HK-2 (cell line): Measurements from ENCODE around the gene CACNB3.

Source experiments
- DNase-seq: peaks from one replicate; pipeline ENCODE4 v3.0.0-alpha.2; 2018; ENCODE audit not compliant: unreplicated experiment

Gene CACNB3

GRCh38 chr12:48788854-48789775 lies 29.2 kb upstream of the CACNB3 start, which contains the start of gene ADCY6:
Gene ADCY6 (minus strand): TSS chr12:48789089. CDS start chr12:48783434, 5,655 bp downstream.
- peak; percentile 71 for DNase-seq

- no peak for DNase-seq
These were observed 28.4 kb upstream of the CACNB3 start for GRCh38 chr12:48789858-48790326.

DNA sequence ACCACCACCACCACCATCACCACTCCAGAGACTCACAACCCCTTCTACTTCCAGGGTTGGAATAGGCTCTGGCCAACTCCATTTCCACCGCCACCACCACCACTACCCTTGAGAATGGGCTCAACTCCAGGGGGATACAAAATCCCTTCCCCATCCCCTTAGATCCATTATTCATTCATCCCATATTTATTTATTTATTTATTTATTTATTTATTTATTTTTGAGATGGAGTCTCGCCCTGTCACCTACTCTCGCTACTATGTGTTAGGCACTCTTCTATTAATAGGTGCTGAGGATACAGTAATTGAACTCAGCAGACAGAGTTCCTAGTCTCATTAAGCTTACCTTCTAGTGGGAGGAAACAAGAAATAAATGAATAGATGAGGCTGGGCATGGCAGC lies 24.6 kb upstream of the CACNB3 start:
- no peak for DNase-seq

DNA sequence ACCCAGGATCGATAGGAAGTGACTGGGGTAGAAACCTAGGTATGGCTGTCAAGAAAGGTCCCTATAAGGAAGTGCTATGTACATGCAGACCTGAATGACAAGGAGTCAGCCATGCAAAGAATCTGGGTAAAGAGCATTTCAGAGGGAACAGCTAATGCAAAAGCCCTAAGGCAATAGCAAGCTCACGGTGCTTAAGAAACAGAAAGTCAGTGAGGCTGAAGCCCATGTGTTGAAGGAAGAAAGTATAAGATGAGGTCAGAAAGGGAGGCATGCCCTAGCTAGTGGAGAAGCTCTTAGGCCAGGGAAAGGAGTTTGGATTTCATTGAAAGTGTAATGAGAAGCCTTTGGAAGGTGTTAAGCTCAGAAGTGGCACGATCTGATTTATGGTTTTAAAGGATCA lies 23.4 kb upstream of the CACNB3 start:
- no peak for DNase-seq

GRCh38 chr12:48795550-48796455 lies 22.5 kb upstream of the CACNB3 start:
- DNase-seq: peak; percentile 77

DNA sequence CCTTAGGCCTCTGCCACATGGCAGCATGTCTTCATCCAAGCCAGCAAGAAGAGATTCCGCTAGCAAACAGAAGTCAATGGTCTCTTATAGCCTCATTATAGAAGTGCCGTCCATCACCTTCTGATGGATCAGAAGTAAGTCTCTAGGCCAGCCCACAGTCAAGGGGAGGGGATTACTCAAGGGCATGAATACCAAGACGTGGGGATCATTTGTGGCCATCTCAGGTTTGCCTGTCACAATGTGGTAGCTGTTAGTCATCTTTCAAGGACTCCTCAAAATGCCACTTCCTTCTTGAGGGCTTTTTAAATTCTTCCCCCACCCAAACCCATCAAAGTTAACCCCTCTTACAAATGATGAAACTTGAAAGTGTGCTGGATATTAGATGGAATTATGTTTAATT lies 21.3 kb upstream of the CACNB3 start:
- no peak for DNase-seq

- no peak for DNase-seq
These were observed 17.8 kb upstream of the CACNB3 start for GRCh38 chr12:48800457-48800856.

DNA sequence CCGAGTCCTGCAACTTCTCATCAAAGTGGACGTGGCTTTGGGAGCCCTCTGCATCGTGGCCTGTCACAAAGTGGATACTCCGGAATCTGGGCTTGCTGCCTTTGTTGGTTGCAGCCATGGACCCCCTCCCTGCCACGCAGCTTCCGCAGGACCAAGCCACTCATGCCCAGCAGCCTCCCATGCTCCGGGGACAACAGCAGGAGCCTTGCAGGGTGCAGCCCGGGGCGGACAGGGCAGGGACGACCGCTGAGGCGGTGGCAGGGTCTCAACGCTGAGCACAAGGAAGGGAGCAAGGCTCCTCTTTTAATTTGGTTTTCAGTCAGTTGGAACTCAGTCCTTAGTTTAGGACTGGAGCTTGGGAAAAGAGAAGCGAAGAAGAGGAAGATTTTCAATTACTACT lies 17.3 kb upstream of the CACNB3 start:
- DNase-seq: no peak

GRCh38 chr12:48803675-48804074 lies 14.6 kb upstream of the CACNB3 start:
- DNase-seq: no peak

DNA sequence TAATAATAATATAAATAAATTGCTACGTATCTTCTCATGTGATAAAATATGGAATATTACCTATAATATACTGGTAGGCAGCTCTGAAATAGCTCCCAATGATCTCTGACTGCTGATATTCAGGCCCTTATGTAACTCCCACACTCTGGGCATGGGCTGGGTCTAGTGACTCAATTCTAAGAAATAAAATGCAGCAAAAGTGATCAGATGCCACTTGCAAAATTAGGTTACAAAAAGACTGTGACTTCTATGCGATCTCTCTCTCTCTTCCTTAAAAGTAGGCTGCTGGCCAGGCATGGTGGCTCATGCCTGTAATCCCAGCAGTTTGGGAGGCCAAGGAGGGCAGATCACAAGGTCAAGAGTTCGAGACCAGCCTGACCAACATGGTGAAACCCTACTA lies 10.3 kb upstream of the CACNB3 start:
- no peak for DNase-seq

- no peak for DNase-seq
These were observed 7.3 kb upstream of the CACNB3 start for GRCh38 chr12:48810903-48811431.

GRCh38 chr12:48811437-48812090 lies 6.7 kb upstream of the CACNB3 start:
- DNase-seq: no peak

GRCh38 chr12:48812389-48812788 lies 5.9 kb upstream of the CACNB3 start:
- no peak for DNase-seq

DNA sequence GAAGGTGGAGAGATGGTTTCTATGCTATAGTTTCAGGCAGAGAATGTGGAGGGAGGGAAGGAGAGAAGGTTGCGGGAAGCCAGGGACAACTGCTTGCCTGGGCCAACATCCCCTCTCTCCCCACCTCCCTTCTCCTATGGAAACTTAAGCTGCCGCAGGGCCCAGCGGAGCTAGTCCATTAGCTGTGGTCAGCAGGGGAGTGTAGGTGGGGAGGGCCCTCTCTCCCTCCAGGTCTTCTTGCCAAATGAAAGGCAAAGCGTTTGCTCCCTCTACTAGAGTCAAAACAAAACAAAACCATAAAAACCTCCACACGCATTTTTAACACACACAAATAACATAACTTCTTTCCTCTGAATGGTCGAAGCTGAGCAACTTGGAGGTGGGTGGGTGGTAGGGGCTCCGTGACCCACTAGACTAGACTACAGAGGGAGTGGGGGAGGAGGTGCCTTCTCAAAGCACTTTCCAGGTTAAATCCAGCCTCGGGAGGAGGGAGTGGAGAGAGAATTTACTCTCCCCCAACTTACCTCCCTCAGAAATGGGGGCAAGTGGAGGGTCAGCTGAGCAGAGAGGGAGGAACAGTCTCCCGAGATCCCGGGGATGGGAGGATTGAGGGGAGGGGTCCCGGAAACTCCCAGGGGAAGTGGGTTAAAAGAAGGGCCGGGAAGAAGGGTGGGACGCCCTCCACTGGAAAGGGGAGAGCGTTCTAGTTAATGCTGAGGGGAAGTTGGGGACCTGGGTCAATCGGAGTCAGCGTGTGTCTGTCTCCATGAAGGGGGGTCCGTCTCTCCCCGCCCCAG lies 4.6 kb upstream of the CACNB3 start:
- no peak for DNase-seq

DNA sequence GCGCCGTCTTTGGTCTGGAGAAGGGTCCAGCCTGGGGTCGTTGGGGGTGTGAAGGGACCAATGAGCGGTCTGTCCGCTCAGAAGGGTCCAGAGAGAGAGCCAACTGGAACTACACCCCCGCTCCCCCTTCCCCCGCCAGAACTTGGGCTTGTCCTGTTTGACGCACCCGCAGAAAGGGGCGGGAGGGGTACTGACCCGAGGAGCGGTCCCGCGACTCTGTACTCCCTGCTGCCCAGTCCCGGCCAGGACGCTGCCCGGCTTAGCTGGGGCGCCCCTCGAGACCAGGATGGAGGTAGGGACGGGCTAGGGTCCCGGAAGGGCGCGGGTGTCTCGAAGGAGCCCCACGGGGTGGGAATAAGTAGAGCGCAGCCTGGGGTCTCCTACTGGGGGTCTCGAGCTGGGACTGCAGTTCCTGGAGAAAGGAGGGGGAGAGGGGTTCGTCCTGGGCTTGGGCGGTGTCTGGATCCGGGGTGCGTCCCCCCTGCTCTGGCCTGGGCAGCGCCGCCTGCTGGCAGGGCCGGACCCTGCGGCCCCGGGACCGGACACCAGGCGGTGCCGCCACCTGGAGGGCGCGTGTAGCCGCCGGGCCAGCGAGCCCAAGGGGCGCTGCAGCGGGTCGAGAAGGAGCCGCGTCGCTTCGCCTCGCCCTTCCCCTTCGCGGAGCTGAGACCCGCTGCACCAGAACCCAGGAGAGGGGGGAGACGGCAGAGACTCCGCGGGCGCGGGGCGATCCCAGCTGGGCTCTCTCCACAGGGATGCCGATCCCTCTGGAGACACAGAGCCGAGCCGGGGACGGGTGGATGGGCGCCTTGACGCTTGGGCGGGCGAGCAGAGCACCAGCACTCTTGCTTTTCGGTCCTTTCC lies 3.8 kb upstream of the CACNB3 start:
- peak; percentile 85 for DNase-seq

DNA sequence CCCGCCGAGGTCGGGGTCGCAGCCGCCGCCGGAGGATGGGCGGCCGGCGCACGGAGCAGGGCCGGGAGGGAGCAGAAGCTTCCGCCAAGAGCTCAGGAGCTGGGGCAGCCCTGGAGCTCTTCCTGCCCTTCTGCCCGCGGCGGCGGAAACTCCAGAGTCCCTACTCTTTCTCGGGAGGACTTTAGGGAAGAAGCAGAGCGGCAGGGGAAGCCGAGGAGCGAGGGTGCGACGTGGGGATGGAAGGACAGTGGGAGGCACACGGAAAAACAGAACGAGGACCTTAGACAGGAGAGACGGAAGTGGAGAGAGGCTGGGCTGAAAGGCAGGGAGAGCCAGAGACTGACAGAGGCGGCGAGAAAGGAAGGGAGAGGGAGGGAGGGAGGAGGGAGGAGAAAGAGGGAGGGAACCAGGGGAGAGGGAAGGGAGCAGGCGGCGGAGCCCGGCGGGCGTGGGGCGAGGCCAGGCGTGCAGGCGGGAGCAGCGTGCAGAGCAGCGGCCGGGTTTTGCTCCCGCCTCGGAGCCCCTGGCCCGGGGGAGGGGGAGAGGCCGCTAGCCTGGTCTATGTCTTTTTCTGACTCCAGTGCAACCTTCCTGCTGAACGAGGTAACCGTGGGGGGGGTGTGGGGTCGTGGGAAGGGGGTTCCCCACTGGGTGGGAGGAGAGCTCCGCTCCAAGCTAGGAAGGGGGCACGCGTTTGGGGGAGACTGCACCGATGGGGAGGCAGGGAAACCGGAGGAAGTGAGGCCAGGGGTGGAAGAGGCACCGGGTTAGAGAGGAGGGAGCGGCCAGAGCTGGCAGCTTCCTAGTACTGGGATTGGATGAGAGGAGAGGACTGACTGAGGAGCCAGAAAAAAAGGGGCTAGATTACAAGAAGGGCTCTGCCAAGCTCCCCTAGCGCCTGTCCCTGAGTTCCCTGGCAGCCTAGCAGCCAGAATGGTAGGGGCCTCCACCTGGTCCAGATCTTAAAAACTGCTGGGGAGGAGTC lies 2.9 kb upstream of the CACNB3 start:
- DNase-seq: peak; percentile 83

DNA sequence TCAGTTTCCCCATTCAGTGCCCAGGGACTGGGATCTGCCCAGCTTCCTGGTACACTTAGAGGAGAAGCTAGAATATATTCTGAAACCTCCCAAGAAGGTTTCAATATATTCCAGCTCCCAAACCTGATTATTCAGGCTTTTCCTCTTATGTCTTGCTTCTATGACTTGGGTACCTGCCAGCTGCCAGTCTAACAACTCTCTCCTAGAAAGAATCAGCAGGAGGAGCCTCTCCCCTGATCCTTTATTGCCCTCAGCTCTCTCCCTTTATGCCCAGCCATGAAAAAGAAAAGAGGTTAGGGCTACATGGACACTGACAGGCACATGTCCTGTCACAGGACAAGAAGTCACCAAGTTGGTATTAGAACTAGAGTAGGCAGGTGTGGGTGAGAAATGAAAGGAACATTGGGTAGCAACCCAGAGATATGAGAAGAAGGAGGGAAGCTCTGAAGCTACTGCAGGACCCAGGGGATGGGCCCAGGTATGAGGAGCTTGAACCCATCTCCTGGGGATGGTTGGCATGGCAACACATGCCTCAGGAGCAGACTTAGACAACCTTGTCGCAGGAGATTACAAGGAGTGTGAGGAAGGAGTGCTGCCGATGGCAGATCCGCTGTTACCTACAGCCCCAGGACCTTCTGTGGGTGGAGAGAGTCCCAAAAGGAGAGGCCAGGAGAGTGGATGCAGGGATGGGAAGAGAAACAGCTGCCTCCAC lies 2.0 kb upstream of the CACNB3 start:
- DNase-seq: no peak
